Measurements from ENCODE around the gene KCNJ1. TPM values are rescaled to one million over a fixed set of nuclear protein-coding genes. Genes with fewer than 3 reads are reported as not detected.

Gene KCNJ1
- polyA plus RNA-seq, 2 donors: 0.07 to 0.10 TPM

- Histone ChIP-seq H3K9me3 (ENCODE audit: control insufficient read depth in 2 of 2, insufficient read depth in 1 of 2, low read depth in 1 of 2, low read length in 1 of 2) (no peaks in the 10 kb centered on the region), H3K4me1 (ENCODE audit: control insufficient read depth in 2 of 2, insufficient read depth in 2 of 2, low read length in 1 of 2) (no peaks in the 10 kb centered on the region), H3K36me3 (ENCODE audit: control insufficient read depth in 2 of 2, insufficient read depth in 2 of 2, low read length in 1 of 2) (no peaks in the 10 kb centered on the region), H3K27me3 (ENCODE audit: control insufficient read depth in 1 of 2, insufficient read depth in 2 of 2, low read length in 2 of 2) (no peaks in the 10 kb centered on the region), H3K27ac (ENCODE audit: low read depth in 2 of 2, low read length in 1 of 2) (no peak overlapping the region), H3K4me3 (ENCODE audit: low read depth in 1 of 2, low read length in 2 of 2) (no peak overlapping the region)
- 93 to 94% methylated on average over 8 of the region's 8 CpGs for WGBS, 2 donors
These were observed 66.2 kb downstream of the KCNJ1 start for GRCh38 chr11:128800871-128801417.

GRCh38 chr11:128796270-128796669 is 70.8 kb downstream of the KCNJ1 start:
- Histone ChIP-seq H3K4me1 (ENCODE audit: control insufficient read depth in 2 of 2, insufficient read depth in 2 of 2, low read length in 1 of 2) (no peaks in the 10 kb centered on the region), H3K36me3 (ENCODE audit: control insufficient read depth in 2 of 2, insufficient read depth in 2 of 2, low read length in 1 of 2) (no peaks in the 10 kb centered on the region), H3K27ac (ENCODE audit: low read depth in 2 of 2, low read length in 1 of 2) (no peak overlapping the region), H3K27me3 (ENCODE audit: control insufficient read depth in 1 of 2, insufficient read depth in 2 of 2, low read length in 2 of 2) (no peaks in the 10 kb centered on the region), H3K9me3 (ENCODE audit: control insufficient read depth in 2 of 2, insufficient read depth in 1 of 2, low read depth in 1 of 2, low read length in 1 of 2) (no peaks in the 10 kb centered on the region), H3K4me3 (ENCODE audit: low read depth in 1 of 2, low read length in 2 of 2) (no peak overlapping the region)
- 86 to 87% methylated on average over 2 of the region's 2 CpGs for WGBS, 2 donors

GRCh38 chr11:128790196-128790595 is 76.9 kb downstream of the KCNJ1 start:
- WGBS, 2 donors: 34 to 39% methylated on average over 11 of the region's 11 CpGs
- Histone ChIP-seq H3K27me3 (ENCODE audit: control insufficient read depth in 1 of 2, insufficient read depth in 2 of 2, low read length in 2 of 2) (no peaks in the 10 kb centered on the region), H3K4me1 (ENCODE audit: control insufficient read depth in 2 of 2, insufficient read depth in 2 of 2, low read length in 1 of 2) (no peaks in the 10 kb centered on the region)

GRCh38 chr11:128789497-128790150 is 77.5 kb downstream of the KCNJ1 start:
- 88% methylated on average over 17 of the region's 17 CpGs for WGBS, 2 donors
- Histone ChIP-seq H3K4me1 (ENCODE audit: control insufficient read depth in 2 of 2, insufficient read depth in 2 of 2, low read length in 1 of 2) (no peaks in the 10 kb centered on the region), H3K4me3 (ENCODE audit: low read depth in 1 of 2, low read length in 2 of 2) (no peak overlapping the region), H3K9me3 (ENCODE audit: control insufficient read depth in 2 of 2, insufficient read depth in 1 of 2, low read depth in 1 of 2, low read length in 1 of 2) (no peaks in the 10 kb centered on the region), H3K36me3 (ENCODE audit: control insufficient read depth in 2 of 2, insufficient read depth in 2 of 2, low read length in 1 of 2) (no peaks in the 10 kb centered on the region), H3K27ac (ENCODE audit: low read depth in 2 of 2, low read length in 1 of 2) (no peak overlapping the region), H3K27me3 (ENCODE audit: control insufficient read depth in 1 of 2, insufficient read depth in 2 of 2, low read length in 2 of 2) (no peaks in the 10 kb centered on the region)

More at GRCh38 chr11:128790196-128790595, 76.9 kb downstream of the KCNJ1 start:
- no peaks in the 10 kb centered on the region for H3K9me3 ChIP-seq (ENCODE audit: control insufficient read depth in 2 of 2, insufficient read depth in 1 of 2, low read depth in 1 of 2, low read length in 1 of 2)
- no peak overlapping the region for H3K4me3 ChIP-seq (ENCODE audit: low read depth in 1 of 2, low read length in 2 of 2)
- H3K27ac ChIP-seq (ENCODE audit: low read depth in 2 of 2, low read length in 1 of 2): no peak overlapping the region
- no peaks in the 10 kb centered on the region for H3K36me3 ChIP-seq (ENCODE audit: control insufficient read depth in 2 of 2, insufficient read depth in 2 of 2, low read length in 1 of 2)

Other genes with a start within 250 kb of the KCNJ1 start
- gene FLI1, start 173.2 kb downstream of the KCNJ1 start, polyA plus RNA-seq: 1 to 10 TPM; 2.1 to 2.6 TPM
- under 1 TPM; 0.08 to 0.27 TPM for gene KCNJ5, start 24.1 kb upstream of the KCNJ1 start, polyA plus RNA-seq
- 10 to 100 TPM; 32.8 to 39.4 TPM for gene TP53AIP1, start 75.6 kb upstream of the KCNJ1 start, polyA plus RNA-seq

Measured in esophagus (tissue), 2 donors.